NCI-H2227 treated with DMSO at 0.1 percent for 48 hours (cell line): ENCODE measurements around the gene MIDN.
A peak's percentile ranks its signal among the peaks of the same experiment; 100 is the strongest.
"Not testable (repeated sequence)": the region's sequence is repeated elsewhere in the genome, so short reads cannot be mapped to it uniquely, and the experiment has no call there.

Experiments
- DNase-seq: peaks from one replicate; lab custom pipeline; 2025; lab: John Stamatoyannopoulos, UW

The MIDN gene

DNA sequence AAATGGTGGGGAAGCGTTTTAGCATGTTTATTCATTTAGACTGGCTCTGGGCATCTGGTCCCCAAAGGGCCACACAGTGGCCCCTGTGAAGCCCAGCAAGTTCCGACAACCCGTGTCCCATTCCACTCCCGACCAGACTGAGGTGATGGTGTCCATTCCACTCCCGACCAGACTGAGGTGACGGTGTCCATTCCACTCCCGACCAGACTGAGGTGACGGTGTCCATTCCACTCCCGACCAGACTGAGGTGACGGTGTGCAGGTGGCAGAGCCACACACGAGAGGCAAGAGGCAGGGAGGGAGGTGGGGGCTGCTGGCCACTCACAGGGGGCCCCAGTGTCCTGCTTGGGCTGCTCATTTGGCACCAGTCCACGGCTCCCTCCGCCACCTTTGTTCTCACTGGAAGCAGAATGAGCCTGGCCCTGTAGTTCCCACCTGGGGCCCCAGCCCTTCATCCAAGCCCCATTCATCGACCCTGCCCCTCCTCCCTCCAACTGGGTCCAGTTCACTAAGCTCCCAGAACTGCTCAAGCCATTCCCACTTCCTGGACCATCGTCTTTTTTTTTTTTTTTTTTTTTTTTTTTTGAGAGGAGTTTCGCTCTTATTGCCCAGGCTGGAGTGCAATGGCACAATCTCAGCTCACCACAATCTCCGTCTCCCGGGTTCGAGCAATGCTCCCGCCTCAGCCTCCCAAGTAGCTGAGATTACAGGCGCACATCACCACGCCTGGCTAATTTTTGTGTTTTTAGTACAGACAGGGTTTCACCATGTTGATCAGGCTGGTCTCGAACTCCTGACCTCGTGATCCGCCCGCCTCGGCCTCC, 1.9 kb upstream of the MIDN start:
- not testable (repeated sequence) for DNase-seq

DNA sequence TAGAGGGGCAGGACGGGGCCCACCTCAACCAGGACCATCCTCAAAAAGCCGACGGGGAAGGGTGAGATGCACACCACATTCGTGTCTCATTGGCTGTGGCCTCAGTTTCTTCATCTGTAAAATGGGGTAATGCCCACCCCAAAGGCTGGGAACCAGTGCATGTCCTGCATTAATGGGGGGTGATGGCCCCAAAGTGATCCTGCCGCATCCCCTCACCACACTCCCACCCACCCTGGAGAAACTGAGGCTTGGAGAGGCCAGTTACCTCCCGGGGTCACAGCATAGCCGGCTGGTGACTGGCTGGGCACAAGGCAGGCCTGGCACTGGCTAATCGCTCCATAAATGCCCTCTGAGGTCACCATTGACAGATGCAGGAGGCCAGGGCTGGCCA, 640 bp upstream of the MIDN start:
- DNase-seq, result no peak

DNA sequence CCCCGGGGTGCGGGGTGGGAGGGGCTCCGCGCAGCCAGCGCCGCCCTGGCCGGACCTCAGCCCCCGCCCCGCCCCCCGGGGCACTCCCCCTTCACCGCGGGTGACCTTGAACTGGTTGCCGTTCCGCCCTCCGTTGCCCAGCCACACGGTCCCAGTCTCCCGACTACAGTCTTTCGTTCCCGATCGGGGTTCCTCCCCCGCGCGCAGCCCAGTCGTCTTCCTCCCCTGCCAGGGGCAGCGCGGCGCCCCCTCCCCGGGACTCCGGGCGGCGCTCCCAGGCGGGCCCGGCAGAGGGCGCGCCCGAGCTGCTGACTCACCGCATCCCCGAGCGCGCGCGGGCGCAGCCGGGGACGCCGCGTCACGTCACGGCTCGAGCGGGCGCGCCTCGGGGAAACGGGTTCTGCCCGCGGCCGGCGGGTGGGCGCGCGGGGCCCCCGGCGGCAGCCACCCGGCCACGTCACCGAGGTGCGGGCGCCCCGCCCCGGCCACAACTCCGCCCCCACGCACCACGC, 459 bp downstream of the MIDN start:
- DNase-seq, result no peak

DNA sequence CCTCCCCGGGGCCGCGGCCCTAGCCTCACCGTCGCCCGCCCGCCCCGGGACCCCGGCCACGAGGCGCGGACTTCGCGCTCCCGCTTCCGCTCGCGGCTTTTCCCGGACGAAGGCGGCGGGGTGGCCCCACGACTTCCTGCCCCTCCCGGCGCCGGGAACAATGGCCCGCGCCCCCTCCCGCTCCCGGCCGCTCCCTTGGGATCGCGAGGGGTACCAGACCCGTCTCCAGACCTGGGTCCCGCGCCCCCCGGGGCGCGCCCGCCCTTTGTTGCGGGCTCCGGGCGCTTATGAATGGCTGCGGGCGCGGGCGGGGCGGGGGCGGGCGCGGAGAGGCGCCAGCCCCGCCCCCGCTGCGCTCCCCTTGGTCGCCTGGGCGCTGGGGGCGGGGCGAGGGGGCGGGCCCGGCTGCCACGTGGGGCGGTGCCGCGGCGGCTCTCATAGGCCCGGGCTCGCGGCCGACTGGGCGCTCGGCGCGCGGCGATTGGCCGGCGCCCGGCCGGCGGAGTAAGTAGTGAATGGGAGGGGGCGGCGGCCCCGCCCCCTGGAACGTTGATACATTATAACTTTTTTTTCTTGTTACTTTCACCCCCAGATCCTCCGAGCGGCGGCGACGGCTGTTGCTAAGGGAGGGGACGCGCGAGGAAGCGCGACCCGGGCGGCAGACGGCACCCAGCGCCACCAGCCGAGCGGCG, 1.1 kb downstream of the MIDN start:
- peak; percentile 88 for DNase-seq

DNA sequence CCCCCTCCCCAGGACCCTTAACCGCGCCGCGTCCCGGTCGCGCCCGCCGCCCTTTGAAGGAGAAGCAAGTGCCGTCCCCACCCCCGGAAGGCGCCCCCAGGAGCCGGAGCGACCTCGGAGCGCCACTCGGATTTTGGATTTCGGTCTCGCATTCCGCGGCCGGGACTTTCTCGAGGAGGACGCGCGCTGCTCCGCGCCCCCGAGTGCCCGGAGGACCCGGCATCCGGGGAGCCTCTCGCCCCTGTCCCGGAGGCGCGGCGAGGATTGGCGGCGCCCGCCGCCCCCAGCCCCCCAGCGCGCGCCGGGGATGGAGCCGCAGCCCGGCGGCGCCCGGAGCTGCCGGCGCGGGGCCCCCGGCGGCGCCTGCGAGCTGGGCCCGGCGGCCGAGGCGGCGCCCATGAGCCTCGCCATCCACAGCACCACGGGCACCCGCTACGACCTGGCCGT, 1.6 kb downstream of the MIDN start:
- no peak for DNase-seq

DNA sequence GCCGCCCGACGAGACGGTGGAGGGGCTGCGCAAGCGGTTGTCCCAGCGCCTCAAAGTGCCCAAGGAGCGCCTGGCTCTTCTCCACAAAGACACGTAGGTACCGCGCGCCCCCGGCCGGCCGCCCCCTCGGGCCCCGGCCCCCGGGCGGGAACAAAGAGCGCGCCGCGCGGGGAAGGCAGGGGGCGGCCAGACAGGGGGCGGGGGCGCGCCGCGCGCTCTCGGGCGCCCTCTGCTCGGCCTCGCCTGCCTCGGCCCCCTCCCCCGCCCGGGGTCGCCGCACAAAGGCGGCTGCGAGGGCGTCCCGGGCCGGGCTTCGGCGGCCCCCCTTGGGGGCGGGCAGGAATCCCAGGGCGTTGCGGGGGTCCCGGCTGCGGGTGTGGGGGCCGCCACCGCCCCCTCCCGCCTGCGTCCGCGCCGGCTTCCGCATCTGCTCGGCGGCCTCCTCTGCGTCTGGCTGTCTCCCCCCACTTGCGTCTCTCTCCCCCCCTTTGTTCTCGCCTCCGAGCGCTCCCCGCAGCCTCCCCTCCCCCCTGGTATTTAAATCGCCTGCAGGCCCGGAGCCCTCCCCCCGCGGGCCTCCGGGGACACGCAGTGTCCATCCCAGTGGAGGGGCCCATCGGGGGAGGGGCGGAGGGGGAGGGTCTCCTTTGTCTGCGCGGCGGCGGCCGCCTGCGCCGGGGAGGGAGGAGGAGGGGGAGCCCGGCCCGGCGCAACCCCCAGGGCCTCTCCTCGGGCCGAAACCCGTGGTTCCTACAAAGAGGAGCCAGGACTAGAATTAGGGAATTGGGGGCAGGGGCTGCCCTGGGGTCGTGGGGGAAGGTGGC, 2.3 kb downstream of the MIDN start:
- peak; percentile 84 for DNase-seq

DNA sequence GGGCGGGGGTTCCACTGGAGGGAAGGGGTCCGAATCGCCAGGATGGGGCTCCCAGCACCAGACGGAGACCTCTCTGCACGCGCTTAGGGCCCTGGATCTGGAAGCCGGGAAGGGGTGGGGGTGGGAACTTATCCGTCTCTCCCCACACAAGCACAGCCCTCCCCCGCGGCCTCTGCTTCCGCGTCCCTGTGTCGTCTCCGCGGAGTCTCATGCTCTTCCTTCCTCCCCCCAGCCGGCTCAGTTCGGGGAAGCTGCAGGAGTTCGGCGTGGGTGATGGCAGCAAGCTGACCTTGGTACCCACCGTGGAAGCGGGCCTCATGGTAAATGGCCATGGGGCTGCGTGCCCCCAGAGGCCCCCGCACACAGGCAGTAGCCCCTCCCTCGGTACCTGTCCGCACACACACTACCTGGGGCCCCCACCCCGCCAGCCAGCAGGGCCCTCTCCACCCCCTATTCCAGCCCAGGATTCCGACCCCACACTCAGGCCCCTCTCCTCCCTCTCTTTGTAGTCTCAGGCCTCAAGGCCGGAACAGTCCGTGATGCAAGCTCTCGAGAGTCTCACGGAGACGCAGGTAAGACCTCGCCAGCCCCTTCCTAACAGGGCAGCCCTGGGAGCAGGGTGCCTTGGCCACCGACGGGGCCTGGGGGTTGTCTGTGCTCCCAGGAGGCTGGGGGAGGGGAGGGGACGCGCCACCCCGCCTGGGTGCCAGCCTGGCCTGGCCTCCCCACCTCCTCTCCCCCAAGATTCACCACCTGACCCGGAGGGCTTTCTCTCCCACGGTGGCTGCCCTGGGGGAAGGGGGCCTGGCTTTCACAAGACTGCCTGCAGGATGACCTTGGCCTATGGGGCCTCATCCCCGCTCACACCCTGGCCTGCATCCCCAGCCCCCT, 3.2 kb downstream of the MIDN start:
- DNase-seq, result peak; percentile 29

DNA sequence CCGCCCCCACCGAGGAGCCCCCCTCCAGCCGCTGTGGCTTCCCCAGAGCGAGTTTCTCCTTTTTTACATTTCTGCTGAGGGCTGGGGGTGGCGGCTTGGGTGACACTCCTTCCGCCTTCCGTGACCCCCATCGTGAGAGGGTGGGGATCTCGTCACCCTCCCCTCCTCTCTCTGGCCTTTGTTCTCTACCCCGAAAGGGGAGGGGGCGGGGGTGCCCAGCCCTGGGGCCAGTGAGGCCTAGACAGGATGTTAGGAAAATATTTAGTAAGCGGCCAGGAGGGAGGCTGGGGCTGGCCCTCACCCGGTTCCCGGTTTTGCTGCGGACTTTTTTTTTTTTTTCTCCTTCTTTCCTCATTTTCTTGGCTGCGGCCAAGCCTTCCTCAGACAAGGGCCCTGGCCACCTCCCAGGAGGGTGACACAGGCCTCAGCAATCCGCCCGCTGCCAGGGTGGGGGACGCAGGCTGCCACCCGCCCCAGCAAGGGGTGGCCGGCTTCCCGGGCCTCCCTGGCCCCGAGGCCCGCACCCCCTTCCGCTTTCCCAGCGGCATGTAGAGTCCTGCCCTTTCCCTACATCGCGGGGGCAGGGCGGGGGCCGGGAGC, 3.9 kb downstream of the MIDN start:
- DNase-seq, result no peak

DNA sequence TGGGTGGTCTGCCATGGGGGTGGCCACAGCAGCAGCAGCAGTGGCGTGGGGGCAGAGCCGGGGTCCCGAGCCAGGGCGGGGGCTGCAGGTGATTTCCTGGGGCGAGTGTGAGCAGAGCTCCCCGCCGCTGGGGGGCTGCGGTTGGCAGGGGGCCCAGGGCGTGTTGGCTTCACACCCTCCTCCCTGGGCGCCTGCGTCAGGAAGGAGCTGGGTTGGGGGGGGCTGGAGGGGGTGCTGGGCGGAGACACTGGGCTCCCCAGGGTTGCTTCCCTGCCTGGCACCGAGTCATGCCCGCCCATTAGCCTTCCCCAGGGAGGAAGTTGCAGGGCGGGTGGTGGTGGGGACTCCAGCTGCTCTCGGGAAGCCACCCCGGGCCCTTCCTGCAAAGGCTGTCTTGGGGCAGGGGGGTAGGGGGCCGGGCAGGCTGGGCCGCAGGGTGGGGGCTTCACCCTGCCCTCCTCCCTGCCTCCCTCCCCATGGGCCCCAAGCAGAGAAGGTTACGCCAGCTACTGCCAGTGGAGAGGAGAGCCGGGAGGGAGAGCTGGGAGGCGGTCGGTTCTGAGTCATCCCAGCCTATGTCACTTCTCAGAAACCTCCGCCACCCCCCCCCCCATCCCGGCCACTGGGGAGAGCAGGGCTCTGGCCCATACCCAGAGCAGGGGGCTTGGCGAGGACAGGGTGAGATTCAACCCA, 4.6 kb downstream of the MIDN start:
- DNase-seq, result no peak

DNA sequence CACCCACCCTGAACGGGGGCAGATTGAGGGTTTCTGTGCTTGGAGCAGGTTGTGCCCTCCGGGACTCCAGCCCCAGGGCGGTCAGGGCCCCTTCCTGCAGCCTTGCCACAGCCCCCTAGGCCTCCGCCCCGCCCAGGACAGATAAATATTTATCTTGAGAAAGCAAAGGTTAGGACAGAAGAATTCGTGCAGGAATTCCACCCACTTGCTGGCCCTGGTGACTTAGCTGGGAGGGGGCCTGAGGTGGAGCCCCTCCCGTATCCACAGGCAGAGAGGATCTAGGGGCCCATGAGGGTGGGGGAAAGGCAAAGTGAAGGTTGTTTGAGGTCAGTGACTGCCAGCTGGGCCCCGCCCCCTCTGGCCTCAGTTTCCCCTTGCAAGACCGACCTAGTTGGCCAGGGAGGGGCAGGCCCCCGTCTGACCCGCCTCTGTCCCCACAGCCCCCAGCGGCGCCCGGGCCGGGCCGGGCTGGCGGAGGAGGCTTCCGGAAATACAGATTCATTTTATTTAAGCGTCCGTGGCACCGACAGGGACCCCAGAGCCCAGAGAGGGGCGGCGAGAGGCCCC, 5.2 kb downstream of the MIDN start:
- DNase-seq, result no peak

DNA sequence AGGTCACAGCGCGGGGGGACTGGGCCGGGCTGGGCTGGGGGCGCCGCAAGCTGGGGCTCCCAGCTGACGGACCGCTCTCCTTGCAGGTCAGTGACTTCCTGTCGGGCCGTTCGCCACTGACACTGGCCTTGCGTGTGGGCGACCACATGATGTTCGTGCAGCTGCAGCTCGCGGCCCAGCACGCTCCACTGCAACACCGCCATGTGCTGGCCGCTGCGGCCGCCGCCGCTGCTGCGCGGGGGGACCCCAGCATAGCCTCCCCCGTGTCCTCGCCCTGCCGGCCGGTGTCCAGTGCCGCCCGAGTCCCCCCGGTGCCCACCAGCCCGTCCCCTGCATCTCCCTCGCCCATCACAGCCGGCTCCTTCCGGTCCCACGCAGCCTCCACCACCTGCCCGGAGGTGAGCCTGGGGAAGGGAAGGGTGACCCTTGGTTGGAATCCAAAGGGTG, 5.7 kb downstream of the MIDN start:
- DNase-seq, result no peak

DNA sequence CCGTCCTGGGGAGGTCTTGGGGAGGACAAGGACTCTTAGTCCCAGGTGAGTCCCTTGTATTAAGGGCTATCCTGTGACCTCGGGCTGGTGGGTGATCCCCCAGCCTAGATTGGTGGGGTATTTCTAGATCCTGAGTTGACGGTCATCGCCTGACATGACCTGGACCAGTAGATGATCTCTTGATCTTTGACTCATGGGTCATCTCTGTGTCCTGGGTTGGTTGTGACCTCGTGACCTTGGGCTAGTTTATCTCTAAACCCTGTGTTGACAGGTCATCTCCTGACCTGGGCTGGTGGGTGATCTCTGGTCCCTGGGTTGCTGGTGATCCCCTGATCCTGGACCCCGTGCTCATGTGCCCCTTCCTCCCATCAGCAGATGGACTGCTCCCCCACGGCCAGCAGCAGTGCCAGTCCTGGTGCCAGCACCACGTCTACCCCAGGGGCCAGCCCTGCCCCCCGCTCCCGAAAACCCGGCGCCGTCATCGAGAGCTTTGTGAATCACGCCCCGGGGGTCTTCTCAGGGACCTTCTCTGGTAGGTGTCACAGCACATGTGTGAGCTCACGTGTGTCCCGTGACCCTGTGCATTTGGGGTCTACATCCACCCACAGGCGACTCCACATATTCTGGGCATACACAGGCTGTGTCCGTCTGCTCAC, 6.3 kb downstream of the MIDN start:
- no peak for DNase-seq

DNA sequence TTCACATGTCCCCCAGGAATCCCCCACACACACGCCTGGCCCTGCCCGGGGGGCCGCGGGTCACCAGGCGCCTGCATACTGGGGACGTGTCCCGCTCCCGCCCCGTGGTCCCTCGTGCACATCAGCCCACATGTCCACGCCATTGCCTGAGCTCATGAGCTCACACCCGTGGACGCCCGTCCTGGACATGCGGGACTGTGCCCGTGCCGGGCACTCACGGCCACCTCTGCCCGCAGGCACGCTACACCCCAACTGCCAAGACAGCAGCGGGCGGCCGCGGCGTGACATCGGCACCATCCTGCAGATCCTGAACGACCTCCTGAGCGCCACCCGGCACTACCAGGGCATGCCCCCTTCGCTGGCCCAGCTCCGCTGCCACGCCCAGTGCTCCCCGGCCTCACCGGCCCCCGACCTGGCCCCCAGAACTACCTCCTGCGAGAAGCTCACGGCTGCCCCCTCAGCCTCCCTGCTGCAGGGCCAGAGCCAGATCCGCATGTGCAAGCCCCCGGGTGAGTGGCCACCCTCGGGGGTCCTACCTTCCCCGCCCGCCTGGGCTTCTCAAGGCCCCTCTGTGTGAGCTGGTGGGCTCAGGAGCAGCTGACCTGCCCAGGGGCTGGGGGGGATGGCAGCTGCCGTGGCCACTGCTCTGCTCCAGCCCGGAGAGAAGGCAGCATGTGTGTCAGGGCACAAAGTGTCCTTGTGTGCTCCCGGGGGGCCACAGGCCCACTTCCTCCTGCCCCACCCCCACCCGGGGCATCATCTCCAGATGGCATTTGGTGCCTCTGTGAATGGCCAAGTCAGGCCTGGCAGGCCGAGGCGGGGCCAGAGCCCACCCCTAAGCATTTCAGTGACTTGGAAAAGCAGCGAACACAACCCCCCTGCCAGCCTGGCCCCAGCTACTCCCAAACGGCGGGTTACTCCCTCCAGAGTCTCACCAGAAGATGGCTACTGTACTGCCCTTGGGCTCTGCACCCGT, 7.1 kb downstream of the MIDN start:
- no peak for DNase-seq

DNA sequence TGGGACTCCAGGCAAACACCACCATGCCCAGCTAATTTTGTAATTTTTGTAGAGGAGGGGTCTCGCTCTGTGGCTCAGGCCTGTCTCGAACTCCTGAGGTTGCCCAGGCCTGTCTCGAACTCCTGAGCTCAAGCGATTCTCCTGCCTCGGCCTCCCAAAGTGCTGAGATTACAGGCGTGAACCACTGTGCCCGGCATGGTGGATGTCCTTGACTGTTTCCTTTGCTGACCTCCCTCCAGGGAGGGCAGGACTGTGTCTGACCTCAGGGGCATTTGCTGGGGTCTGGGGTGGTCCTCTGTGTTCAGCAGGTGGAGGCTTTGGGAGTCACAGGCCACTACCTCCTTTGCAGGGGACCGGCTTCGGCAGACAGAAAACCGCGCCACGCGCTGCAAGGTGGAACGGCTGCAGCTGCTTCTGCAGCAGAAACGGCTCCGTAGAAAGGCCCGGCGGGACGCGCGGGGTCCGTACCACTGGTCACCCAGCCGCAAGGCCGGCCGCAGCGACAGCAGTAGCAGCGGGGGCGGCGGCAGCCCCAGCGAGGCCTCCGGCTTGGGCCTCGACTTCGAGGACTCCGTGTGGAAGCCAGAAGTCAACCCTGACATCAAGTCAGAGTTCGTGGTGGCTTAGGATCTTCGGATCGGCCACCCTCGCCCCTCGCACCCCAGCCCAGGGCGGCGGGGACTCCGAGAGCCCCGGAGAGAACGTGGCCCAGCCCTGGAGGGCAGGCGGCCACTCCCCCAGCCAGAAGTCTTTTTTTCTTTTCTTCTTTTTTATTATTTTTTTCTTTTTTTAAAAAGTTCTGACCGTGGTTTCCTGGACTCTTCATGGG, 8.5 kb downstream of the MIDN start:
- DNase-seq, result no peak

DNA sequence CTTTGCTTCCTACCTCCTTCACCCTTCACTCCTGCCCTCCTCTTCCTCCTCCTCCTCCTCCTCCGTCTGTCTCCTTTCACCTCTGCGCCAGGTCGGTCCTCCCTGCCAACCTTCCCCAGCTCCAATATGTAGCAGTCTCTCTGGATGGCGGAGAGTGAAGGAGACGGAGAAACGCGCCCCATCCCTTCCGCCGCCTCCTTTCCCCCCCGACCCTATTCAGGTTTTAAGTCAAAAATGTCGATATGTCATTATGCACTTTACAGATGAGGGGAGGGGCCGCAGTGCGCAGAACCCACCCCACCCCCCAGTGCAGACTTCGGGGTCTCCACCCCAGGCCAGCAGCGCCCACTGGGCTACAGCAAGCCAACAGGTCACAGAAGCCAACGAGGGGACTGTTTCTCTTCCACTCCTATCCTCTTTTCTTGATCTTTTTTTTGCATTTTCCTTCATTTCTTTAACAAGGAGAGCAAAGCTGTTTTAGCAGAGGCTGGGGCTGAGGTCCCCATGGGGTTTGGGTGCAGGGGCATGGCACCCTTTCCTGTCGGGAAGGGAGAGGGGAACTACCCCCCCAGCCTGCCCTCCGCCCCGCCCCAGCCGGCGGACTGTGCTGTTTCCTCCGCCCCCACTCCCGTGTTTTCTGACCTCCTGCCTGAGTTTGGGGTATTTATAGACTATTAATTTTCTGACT, 9.2 kb downstream of the MIDN start:
- DNase-seq, result no peak

DNA sequence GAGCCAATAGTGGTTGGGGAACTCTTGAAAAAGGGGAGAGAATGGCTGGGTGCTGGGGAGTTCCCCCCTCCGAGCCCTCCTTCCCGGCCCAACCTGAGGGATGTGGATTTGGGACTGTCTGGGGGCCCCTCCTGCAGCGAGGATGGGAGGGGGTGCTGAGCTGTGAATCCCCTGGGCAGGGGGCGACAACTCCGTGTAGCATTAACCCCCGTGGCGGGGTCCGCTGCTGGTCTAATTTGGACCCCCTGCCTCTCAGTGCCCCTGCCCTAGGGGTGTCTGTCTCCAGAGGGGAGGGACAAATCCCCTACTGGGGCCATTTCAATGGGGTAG, 9.7 kb downstream of the MIDN start:
- DNase-seq, result no peak

DNA sequence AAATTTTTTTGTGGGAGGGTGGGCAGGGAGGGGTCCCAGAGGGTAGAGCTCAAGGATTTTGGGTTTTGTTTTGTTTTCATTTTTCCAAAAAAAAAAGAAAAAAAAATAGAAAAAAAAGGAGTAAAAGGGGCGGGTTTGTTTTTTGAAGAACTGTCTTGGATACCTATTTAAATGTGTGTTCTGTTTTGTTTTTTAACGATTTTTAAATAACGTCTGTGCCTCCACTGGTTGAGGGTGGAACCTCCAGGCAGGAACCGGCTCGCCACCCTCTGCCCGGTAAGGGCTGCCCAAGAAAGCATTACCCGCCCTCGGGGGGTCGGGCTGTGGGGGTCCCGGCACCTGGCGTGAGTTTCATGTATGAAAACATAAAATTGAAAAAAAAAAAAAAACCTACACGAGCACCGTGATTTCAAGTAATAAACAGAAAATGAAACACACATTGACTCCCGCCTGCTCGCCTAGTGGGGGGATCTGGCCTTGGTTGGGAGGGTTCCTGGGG, 10.4 kb downstream of the MIDN start:
- no peak for DNase-seq
